ENCODE data around the gene KRTAP9-7. TPM values are rescaled to one million over a fixed set of nuclear protein-coding genes. Genes with fewer than 3 reads are reported as not detected.
"Not testable (repeated sequence)": the region's sequence is repeated elsewhere in the genome, so short reads cannot be mapped to it uniquely, and the experiment has no call there.

Gene KRTAP9-7
- total RNA-seq, 4 donors from 2014 or later, result not detected

DNA sequence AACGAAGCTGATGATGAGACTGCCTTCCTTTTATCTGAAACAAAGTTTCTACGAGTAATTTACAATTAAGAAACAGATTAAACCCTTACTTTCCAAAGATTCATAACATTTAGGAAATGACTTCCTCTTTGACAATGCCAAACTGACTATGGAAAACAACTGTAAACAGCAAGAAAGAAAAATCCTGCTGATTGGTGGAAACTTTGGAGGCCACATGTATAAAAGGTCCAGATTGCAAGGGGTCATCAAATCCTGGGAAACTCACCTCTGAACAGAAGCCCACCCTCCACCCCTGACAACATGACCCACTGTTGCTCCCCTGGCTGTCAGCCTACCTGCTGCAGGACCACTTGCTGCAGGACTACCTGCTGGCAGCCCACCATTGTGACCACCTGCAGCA lies 10.4 kb upstream of the KRTAP9-7 start, which contains the start of gene KRTAP9-6:
KRTAP9-6 (plus strand) TSS at position 301 of the 400 bp plus-strand sequence; CDS start at position 301, 0 bp downstream.
- no peak within 1 kb of the TSS for H3K27ac ChIP-seq
- intact Hi-C loops (cut with DNase I; ENCODE audit: low total_unique reads), result no loop called here
- no peaks in the 10 kb centered on the region for H3K36me3 ChIP-seq
- H3K4me1 ChIP-seq, result no peaks in the 10 kb centered on the region
- no peak for DNase-seq
- H3K9me3 ChIP-seq, result no peaks in the 10 kb centered on the region
- no peak for TF ChIP-seq POLR2AphosphoS5 (IDR thresholded peaks at IDR 0.05)
- no peak for TF ChIP-seq EP300 (IDR thresholded peaks at IDR 0.05; ENCODE audit: low read depth)
- no peak for TF ChIP-seq POLR2A (IDR thresholded peaks at IDR 0.05)
- TF ChIP-seq, protein P1, sequence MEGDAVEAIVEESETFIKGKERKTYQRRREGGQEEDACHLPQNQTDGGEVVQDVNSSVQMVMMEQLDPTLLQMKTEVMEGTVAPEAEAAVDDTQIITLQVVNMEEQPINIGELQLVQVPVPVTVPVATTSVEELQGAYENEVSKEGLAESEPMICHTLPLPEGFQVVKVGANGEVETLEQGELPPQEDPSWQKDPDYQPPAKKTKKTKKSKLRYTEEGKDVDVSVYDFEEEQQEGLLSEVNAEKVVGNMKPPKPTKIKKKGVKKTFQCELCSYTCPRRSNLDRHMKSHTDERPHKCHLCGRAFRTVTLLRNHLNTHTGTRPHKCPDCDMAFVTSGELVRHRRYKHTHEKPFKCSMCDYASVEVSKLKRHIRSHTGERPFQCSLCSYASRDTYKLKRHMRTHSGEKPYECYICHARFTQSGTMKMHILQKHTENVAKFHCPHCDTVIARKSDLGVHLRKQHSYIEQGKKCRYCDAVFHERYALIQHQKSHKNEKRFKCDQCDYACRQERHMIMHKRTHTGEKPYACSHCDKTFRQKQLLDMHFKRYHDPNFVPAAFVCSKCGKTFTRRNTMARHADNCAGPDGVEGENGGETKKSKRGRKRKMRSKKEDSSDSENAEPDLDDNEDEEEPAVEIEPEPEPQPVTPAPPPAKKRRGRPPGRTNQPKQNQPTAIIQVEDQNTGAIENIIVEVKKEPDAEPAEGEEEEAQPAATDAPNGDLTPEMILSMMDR (IDR thresholded peaks at IDR 0.05), result no peak
- in situ Hi-C loops (cut with MboI; ENCODE audit: low pct_ligation_motif_present in 1 of 4, low pct_unique_long_range_greater_than_20kb in 1 of 4, low sequenced_read_pairs in 3 of 4), result loop anchor here in 1 of 4 donors (25.0 kb wide), 1 partner anchor 97 kb away; the partner anchor contains the start of genes KRT33A and KRT33B
- no peak within 1 kb of the TSS for H3K4me3 ChIP-seq
- H3K27me3 ChIP-seq, result peaks cover 26% of the 10 kb centered on the region
- WGBS, 2 donors (ENCODE audit: low coverage in 1 of 2), result 39 to 70% methylated on average over 1 to 2 of the region's 2 CpGs

DNA sequence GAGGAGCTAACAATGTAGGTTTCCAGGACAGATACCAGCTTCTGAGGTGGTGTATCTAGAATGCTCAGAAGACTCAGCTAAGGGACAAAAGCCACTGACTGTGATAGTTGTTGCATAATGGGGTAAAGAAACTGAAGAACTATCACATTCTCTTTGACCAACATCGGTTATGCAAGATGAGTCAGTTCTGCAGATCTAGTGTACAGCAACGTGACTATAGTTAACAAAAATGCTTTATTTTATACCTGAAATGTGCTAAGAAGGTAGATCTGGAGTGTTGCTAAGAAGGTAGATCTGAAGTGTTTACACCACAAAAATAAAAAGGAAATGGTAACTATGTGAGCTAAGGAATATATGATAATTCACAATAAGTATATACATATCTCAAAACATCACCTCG lies 7.8 kb upstream of the KRTAP9-7 start:
- TF ChIP-seq EP300 (IDR thresholded peaks at IDR 0.05; ENCODE audit: low read depth) (no peak), POLR2AphosphoS5 (IDR thresholded peaks at IDR 0.05) (no peak), POLR2A (IDR thresholded peaks at IDR 0.05) (no peak)
- TF ChIP-seq, protein P1 (IDR thresholded peaks at IDR 0.05), result no peak
- Histone ChIP-seq H3K27me3 (peaks cover 12% of the 10 kb centered on the region), H3K4me3 (no peak overlapping the region), H3K36me3 (no peaks in the 10 kb centered on the region), H3K4me1 (no peaks in the 10 kb centered on the region), H3K27ac (no peak overlapping the region), H3K9me3 (no peaks in the 10 kb centered on the region)
- in situ Hi-C loops (cut with MboI; ENCODE audit: low pct_ligation_motif_present in 1 of 4, low pct_unique_long_range_greater_than_20kb in 1 of 4, low sequenced_read_pairs in 3 of 4) (loop anchor here in 1 of 4 donors (25.0 kb wide), 1 partner anchor 95 kb away; the partner anchor contains the start of genes KRT33A and KRT33B), intact Hi-C loops (cut with DNase I; ENCODE audit: low total_unique reads) (no loop called here)
- 86% methylated on average over 3 of the region's 3 CpGs; no CpG with 5 or more reads in 1 of the 2 donors for WGBS, 2 donors (ENCODE audit: low coverage in 1 of 2)
- DNase-seq, result no peak

DNA sequence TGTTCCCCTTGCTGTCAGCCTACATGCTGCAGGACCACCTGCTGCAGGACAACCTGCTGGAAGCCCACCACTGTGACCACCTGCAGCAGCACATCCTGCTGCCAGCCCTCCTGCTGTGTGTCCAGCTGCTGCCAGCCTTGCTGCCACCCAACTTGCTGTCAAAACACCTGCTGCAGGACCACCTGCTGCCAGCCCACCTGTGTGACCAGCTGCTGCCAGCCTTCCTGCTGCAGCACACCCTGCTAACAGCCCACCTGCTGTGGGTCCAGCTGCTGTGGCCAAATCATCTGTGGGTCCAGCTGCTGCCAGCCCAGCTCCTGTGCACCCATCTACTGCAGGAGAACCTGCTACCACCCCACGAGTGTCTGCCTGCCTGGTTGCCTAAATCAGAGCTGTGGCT lies 4.2 kb upstream of the KRTAP9-7 start:
- DNase-seq; H3K36me3 ChIP-seq; H3K4me1 ChIP-seq; H3K4me3 ChIP-seq; H3K27me3 ChIP-seq; H3K9me3 ChIP-seq; intact Hi-C loops (cut with DNase I; ENCODE audit: low total_unique reads); H3K27ac ChIP-seq: not testable (repeated sequence)
- in situ Hi-C loops (cut with MboI; ENCODE audit: low pct_ligation_motif_present in 1 of 4, low pct_unique_long_range_greater_than_20kb in 1 of 4, low sequenced_read_pairs in 3 of 4), result loop anchor here in 1 of 4 donors (25.0 kb wide), 1 partner anchor 91 kb away; the partner anchor contains the start of genes KRT33A and KRT33B
- no CpG with 5 or more reads among the region's 1 CpG for WGBS, 2 donors (ENCODE audit: low coverage in 1 of 2)

DNA sequence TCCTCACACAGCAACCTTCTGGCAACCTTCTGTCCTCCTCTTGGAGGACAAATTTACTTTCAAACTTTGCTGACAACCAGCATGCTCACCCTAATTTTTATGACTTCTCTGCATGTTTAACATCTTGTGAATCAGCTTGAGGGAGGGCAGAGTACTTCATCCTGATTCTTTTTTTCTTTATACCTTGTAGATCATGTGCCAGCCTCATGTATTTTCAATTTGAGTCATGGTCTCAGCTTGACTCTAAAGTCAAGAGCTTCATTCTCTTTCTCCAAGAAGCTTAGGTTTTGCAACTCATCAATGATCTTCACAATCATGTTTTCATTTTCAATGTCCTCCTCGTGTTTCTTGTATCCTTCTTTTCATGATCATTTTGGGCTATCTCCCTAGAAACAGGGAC lies 3.6 kb upstream of the KRTAP9-7 start:
- H3K9me3 ChIP-seq, result no peaks in the 10 kb centered on the region
- no peaks in the 10 kb centered on the region for H3K36me3 ChIP-seq
- no peak for DNase-seq
- TF ChIP-seq EP300 (IDR thresholded peaks at IDR 0.05; ENCODE audit: low read depth) (no peak), POLR2A (IDR thresholded peaks at IDR 0.05) (no peak), POLR2AphosphoS5 (IDR thresholded peaks at IDR 0.05) (no peak)
- TF ChIP-seq, protein P1 (IDR thresholded peaks at IDR 0.05), result no peak
- no peaks in the 10 kb centered on the region for H3K27me3 ChIP-seq
- no peak overlapping the region for H3K27ac ChIP-seq
- WGBS, 2 donors (ENCODE audit: low coverage in 1 of 2), result 36% methylated on average over 1 of the region's 1 CpG; no CpG with 5 or more reads in 1 of the 2 donors
- H3K4me3 ChIP-seq, result no peak overlapping the region
- in situ Hi-C loops (cut with MboI; ENCODE audit: low pct_ligation_motif_present in 1 of 4, low pct_unique_long_range_greater_than_20kb in 1 of 4, low sequenced_read_pairs in 3 of 4), result loop anchor here in 1 of 4 donors (25.0 kb wide), 1 partner anchor 90 kb away; the partner anchor contains the start of genes KRT33A and KRT33B
- no peaks in the 10 kb centered on the region for H3K4me1 ChIP-seq
- intact Hi-C loops (cut with DNase I; ENCODE audit: low total_unique reads), result no loop called here

Measured in transverse colon (tissue), 4 donors.